Calu3 (cell line): Measurements from ENCODE around the gene FGF14. TPM values are rescaled to one million over a fixed set of nuclear protein-coding genes. Genes with fewer than 3 reads are reported as not detected.

ENCODE experiments used
- BruUV-seq: library from RNA; stranded (reverse); fragments of 400-500 nt; replicated peaks from 2 replicates; lab custom pipeline; 2021; lab: Mats Ljungman, UMichigan
- CTCF ChIA-PET: fragments of 300-600 bp; sonication (Branson Sonifier 250); formaldehyde crosslinking; loops from one replicate; lab custom pipeline; 2022; ENCODE audit warnings: antibody characterized with exemption; lab: Charles Lee
- DNase-seq: peaks from one replicate; pipeline ENCODE4 v3.0.0; 2022
- H3K27ac Mint-ChIP-seq: one replicate; pipeline ENCODE4 v1.8.0; 2022; ENCODE audit warnings: mixed read lengths; ENCODE audit not compliant: unreplicated experiment
- H3K27me3 Mint-ChIP-seq: one replicate; pipeline ENCODE4 v1.8.0; 2022; ENCODE audit warnings: mixed read lengths; ENCODE audit not compliant: unreplicated experiment
- H3K36me3 Mint-ChIP-seq: one replicate; pipeline ENCODE4 v1.8.0; 2022; ENCODE audit warnings: mild to moderate bottlenecking, moderate library complexity, mixed read lengths; ENCODE audit not compliant: insufficient read depth, unreplicated experiment
- H3K4me1 Mint-ChIP-seq: one replicate; pipeline ENCODE4 v1.8.0; 2022; ENCODE audit warnings: mild to moderate bottlenecking, low read depth, mixed read lengths; ENCODE audit not compliant: unreplicated experiment
- H3K4me3 Mint-ChIP-seq: one replicate; pipeline ENCODE4 v1.8.0; 2022; ENCODE audit warnings: mild to moderate bottlenecking, low read depth, moderate library complexity, mixed read lengths; ENCODE audit not compliant: unreplicated experiment
- H3K9me3 Mint-ChIP-seq: one replicate; pipeline ENCODE4 v1.8.0; 2022; ENCODE audit warnings: low read depth, mixed read lengths; ENCODE audit not compliant: unreplicated experiment
- CTCF ChIP-seq: fragments of 200-600 bp; IDR thresholded peaks from one replicate; pipeline ENCODE4 v1.8.0; 2022; ENCODE audit warnings: antibody characterized with exemption; ENCODE audit not compliant: unreplicated experiment
- intact Hi-C: fragments of 100-400 bp; cut with micrococcal nuclease; formaldehyde crosslinking; loops from one replicate; pipeline ENCODE4 v1.10.0; 2022; ENCODE audit not compliant: unreplicated experiment
- total RNA-seq: library from RNA; stranded (reverse); gene quantifications from 2 replicates; pipeline ENCODE4 v1.2.3, GENCODE V29; 2022

The FGF14 gene
- total RNA-seq, 1 experiment from 2014 or later = 0.21 TPM

- no peaks in the 10 kb centered on the region for H3K36me3 Mint-ChIP-seq
- no peaks in the 10 kb centered on the region for H3K4me1 Mint-ChIP-seq
- no TSS peak for BruUV-seq
- no peak overlapping the region for H3K4me3 Mint-ChIP-seq
- H3K27ac Mint-ChIP-seq = no peak overlapping the region
- DNase-seq = no peak
- H3K27me3 Mint-ChIP-seq = no peaks in the 10 kb centered on the region
- CTCF ChIA-PET = no interaction called here
- intact Hi-C loops = loop anchor here (10.0 kb wide), 1 partner anchor 319 kb away; no protein-coding TSS in a partner anchor
- no peak for TF ChIP-seq CTCF
- H3K9me3 Mint-ChIP-seq = no peaks in the 10 kb centered on the region
Observed at GRCh38 chr13:102145750-102146149, 256.1 kb downstream of the FGF14 start.

DNA sequence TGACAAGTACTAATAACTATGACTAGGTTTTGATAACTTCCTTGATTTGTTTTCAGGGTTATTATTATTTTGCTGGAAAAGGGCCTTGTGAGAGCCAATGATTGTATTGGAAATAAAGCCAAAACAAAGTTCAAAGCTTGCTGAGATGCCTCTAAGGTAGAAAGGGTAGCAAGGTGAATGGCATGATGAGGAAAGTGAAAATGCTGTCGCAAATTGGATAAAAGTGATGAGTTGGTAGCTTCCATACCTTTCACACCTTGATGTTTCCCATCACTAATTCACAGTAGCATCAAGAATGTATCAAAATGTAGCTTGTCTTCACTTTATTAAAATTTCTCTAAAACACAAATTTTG is 259.4 kb downstream of the FGF14 start:
- no peak for DNase-seq
- no peaks in the 10 kb centered on the region for H3K36me3 Mint-ChIP-seq
- H3K27me3 Mint-ChIP-seq = no peaks in the 10 kb centered on the region
- TF ChIP-seq CTCF = no peak
- intact Hi-C loops = loop anchor here (10.0 kb wide), 1 partner anchor 322 kb away; no protein-coding TSS in a partner anchor
- CTCF ChIA-PET = interaction anchor here (0.7 kb wide), 1 partner anchor 257 kb away, joined by 3 read pairs; no protein-coding TSS in a partner anchor
- no TSS peak for BruUV-seq
- H3K4me1 Mint-ChIP-seq = no peaks in the 10 kb centered on the region
- H3K27ac Mint-ChIP-seq = no peak overlapping the region
- no peak overlapping the region for H3K4me3 Mint-ChIP-seq
- no peaks in the 10 kb centered on the region for H3K9me3 Mint-ChIP-seq

GRCh38 chr13:102141625-102142472 is 260.0 kb downstream of the FGF14 start:
- no peaks in the 10 kb centered on the region for H3K27me3 Mint-ChIP-seq
- no peaks in the 10 kb centered on the region for H3K9me3 Mint-ChIP-seq
- CTCF ChIA-PET = interaction anchor here (0.7 kb wide), 1 partner anchor 258 kb away, joined by 3 read pairs; no protein-coding TSS in a partner anchor
- H3K4me3 Mint-ChIP-seq = no peak overlapping the region
- BruUV-seq = no TSS peak
- no peak for DNase-seq
- no peak overlapping the region for H3K27ac Mint-ChIP-seq
- no peaks in the 10 kb centered on the region for H3K4me1 Mint-ChIP-seq
- no peaks in the 10 kb centered on the region for H3K36me3 Mint-ChIP-seq
- no peak for TF ChIP-seq CTCF
- intact Hi-C loops = loop anchor here (10.0 kb wide), 1 partner anchor 323 kb away; no protein-coding TSS in a partner anchor

DNA sequence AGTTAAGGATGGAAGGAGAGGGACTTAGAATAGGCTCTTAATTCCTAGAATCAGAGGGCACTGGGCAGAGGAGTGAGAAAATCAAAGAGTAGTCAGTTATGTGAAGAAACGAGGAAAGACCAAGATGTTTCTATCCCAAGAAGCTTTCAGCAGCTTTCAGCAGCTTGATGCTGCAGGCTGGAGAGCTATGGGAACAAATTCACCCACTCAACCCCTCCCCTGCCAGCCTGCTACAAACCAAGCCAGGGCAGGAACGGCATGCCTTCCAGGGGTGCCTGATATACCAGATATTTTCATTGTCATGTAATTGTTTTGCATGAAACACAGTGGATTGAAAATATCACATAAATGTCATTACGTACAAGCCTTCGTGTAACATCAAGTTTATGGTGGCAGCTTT is 262.2 kb downstream of the FGF14 start:
- Mint-ChIP-seq H3K9me3 (no peaks in the 10 kb centered on the region), H3K4me1 (no peaks in the 10 kb centered on the region), H3K27me3 (no peaks in the 10 kb centered on the region), H3K27ac (no peak overlapping the region), H3K36me3 (no peaks in the 10 kb centered on the region), H3K4me3 (no peak overlapping the region)
- no peak for TF ChIP-seq CTCF
- CTCF ChIA-PET = no interaction called here
- intact Hi-C loops = loop anchor here (10.0 kb wide), 1 partner anchor 325 kb away; no protein-coding TSS in a partner anchor
- BruUV-seq = no TSS peak
- no peak for DNase-seq
